OCI-LY1 (cell line): Measurements from ENCODE around the gene RTCB.

Experiments used
- EZH2 ChIP-seq: fragments of 200-600 bp; sonication (generic), shearing (Covaris generic); IDR thresholded peaks from 2 replicates; pipeline ENCODE4 v1.8.0; 2017; ENCODE audit warnings: borderline replicate concordance, mixed run types, mild to moderate bottlenecking, antibody characterized with exemption, low read length, moderate library complexity, mixed read lengths
- TF ChIP-seq, protein P1 (sequence below): fragments of 200-600 bp; sonication (generic), shearing (Covaris generic); IDR thresholded peaks from 2 replicates; pipeline ENCODE4 v1.5.1; 2017; ENCODE audit warnings: mild to moderate bottlenecking, antibody characterized with exemption, low read length, moderate library complexity, mixed read lengths

DNA sequence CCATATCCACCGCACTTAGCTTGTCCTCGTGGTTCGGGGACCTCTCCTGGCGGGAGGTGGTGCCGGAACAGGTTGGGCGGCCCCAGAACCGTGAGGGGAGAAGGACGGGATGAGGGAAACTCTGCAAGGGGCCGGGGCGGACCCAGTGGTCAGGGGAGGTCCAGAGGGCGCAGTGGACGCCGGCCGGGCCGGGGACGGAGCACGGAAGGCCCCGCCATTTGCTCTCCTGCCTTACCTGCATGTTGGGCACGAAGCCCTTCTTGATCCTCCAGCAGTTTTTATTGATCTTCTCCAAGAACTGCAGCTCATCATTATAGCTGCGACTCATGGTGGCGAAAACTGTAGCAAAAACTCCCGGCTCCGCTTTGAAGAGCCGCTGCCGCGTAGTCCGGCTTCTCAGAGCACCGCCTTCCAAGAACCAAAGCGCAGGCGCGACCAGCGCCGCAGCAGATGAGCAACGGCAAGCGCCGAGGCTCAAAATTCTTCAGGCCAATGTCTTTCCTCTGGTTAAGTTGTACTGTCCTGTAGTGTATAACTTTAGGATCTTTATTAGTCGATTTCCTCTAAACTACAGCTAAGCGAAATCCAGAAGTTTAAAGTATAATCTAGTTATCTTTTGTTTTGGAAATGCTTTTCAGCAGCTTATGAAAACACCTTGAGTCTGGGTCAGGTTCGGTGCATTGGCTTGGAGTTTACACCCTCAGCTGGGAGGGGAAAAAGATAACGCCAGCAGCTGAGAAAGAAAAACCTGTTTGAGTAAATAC lies at the start of gene RTCB:
- TF ChIP-seq, protein P1, sequence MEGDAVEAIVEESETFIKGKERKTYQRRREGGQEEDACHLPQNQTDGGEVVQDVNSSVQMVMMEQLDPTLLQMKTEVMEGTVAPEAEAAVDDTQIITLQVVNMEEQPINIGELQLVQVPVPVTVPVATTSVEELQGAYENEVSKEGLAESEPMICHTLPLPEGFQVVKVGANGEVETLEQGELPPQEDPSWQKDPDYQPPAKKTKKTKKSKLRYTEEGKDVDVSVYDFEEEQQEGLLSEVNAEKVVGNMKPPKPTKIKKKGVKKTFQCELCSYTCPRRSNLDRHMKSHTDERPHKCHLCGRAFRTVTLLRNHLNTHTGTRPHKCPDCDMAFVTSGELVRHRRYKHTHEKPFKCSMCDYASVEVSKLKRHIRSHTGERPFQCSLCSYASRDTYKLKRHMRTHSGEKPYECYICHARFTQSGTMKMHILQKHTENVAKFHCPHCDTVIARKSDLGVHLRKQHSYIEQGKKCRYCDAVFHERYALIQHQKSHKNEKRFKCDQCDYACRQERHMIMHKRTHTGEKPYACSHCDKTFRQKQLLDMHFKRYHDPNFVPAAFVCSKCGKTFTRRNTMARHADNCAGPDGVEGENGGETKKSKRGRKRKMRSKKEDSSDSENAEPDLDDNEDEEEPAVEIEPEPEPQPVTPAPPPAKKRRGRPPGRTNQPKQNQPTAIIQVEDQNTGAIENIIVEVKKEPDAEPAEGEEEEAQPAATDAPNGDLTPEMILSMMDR: no peak; the same call in 1 of the 2 replicates
- TF ChIP-seq EZH2: no peak
